DOHH2 (cell line): Measurements from ENCODE around the gene PDXK.

Experiments
- EZH2phosphoT487 ChIP-seq: fragments of 200-600 bp; sonication (generic); IDR thresholded peaks from 2 replicates; pipeline ENCODE4 v1.6.1; 2017; ENCODE audit warnings: borderline replicate concordance, mild to moderate bottlenecking, antibody characterized with exemption, low read length, moderate library complexity, mixed read lengths
- TF ChIP-seq, protein P1 (sequence below): fragments of 200-600 bp; sonication (generic); IDR thresholded peaks from one replicate; pipeline ENCODE4 v1.5.1; 2014; ENCODE audit warnings: antibody characterized with exemption, mild to moderate bottlenecking, low read depth, low read length; ENCODE audit not compliant: poor library complexity, severe bottlenecking

DNA sequence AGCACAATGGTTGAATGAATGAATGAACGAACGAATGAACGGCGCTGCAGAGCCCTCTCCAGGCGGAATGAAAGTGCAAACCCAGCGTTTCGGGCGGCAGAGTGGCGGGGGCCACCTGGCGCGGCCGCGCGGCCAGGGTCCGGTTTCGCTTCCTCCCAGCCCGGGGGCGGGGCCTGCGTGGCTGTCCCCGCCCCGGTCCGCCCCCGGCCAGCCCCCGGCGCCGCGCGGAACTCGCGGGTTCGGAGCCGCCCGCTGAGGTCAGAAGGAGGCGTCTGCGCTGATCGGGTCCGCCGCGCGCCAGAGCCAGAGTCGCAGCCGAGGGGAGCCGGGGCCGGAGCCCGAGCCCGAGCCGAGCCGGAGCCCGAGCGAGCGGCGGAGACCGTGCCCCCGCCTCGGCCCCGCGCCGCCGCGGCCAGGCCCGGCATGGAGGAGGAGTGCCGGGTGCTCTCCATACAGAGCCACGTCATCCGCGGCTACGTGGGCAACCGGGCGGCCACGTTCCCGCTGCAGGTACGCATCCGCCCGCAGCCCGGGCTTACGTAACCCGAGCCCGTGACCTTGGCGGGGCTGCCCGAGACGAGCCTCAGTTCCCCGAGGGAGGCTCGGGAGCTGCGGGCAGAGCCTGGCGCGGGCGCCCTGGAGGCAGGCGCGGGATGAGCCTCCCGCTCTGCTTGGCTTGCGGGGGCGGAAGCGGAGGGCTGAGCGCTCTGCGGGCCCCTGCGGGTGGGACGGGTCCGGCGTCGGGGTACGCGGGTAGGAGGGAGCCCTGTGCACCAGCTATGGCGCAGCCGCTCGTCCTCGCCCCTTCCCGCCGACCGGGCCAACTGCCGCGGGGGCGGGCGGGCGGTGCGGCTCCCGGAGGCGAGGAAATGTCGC is at the start of gene PDXK:
- TF ChIP-seq, protein P1, sequence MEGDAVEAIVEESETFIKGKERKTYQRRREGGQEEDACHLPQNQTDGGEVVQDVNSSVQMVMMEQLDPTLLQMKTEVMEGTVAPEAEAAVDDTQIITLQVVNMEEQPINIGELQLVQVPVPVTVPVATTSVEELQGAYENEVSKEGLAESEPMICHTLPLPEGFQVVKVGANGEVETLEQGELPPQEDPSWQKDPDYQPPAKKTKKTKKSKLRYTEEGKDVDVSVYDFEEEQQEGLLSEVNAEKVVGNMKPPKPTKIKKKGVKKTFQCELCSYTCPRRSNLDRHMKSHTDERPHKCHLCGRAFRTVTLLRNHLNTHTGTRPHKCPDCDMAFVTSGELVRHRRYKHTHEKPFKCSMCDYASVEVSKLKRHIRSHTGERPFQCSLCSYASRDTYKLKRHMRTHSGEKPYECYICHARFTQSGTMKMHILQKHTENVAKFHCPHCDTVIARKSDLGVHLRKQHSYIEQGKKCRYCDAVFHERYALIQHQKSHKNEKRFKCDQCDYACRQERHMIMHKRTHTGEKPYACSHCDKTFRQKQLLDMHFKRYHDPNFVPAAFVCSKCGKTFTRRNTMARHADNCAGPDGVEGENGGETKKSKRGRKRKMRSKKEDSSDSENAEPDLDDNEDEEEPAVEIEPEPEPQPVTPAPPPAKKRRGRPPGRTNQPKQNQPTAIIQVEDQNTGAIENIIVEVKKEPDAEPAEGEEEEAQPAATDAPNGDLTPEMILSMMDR, result peak; percentile 45
- TF ChIP-seq EZH2phosphoT487, result no peak
